Measurements from ENCODE around the gene WDPCP.
"Not testable (repeated sequence)": the region's sequence is repeated elsewhere in the genome, so short reads cannot be mapped to it uniquely, and the experiment has no call there.

The WDPCP gene

DNA sequence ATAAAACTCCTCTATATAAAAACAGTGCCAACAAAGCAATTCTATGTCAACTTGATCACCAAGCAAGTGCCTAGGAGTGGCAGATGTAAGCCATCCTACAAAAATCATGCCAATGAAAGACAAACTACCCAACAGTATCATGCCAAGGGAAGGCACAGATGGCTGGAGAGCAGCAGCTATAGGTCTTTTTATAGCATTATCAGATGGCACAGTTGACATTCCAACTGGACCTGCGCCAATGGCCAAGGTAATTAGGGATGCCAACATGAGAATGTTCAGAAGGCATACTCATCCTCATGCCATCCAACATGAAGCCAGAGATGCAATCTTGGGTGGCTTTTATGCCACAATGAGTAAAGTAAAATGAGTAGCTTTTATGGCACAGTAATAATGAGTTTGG, 300.3 kb downstream of the WDPCP start:
- H3K4me1 ChIP-seq (ENCODE audit: control insufficient read depth, low read length) = no peaks in the 10 kb centered on the region
- H3K9me2 ChIP-seq (replicated peaks; ENCODE audit: control insufficient read depth, low read length) = no peaks in the 10 kb centered on the region
- no peak overlapping the region for H3K4me2 ChIP-seq (ENCODE audit: low read length)
- no peak overlapping the region for H3K27ac ChIP-seq (ENCODE audit: low read depth, low read length)
- no peaks in the 10 kb centered on the region for H3K27me3 ChIP-seq (ENCODE audit: control insufficient read depth, low read length)
- no peaks in the 10 kb centered on the region for H3K36me3 ChIP-seq (ENCODE audit: control insufficient read depth, low read length)
- peaks cover 8% of the 10 kb centered on the region; the same call in 1 of the 2 replicates for H3K9me3 ChIP-seq (ENCODE audit: control insufficient read depth, insufficient read depth, low read length)
- no peaks in the 10 kb centered on the region for H3K79me2 ChIP-seq (ENCODE audit: control insufficient read depth, low read length)
- H4K20me1 ChIP-seq (ENCODE audit: control insufficient read depth, insufficient read depth, low read depth, low read length) = no peaks in the 10 kb centered on the region
- no peaks in the 10 kb centered on the region for H3F3A ChIP-seq (ENCODE audit: control insufficient read depth, insufficient read depth)
- no peak overlapping the region for H3K4me3 ChIP-seq (ENCODE audit: low read length)
- TF ChIP-seq EZH2phosphoT487 (IDR thresholded peaks at IDR 0.05; ENCODE audit: borderline replicate concordance, low read length) = no peak
- TF ChIP-seq, protein P1, sequence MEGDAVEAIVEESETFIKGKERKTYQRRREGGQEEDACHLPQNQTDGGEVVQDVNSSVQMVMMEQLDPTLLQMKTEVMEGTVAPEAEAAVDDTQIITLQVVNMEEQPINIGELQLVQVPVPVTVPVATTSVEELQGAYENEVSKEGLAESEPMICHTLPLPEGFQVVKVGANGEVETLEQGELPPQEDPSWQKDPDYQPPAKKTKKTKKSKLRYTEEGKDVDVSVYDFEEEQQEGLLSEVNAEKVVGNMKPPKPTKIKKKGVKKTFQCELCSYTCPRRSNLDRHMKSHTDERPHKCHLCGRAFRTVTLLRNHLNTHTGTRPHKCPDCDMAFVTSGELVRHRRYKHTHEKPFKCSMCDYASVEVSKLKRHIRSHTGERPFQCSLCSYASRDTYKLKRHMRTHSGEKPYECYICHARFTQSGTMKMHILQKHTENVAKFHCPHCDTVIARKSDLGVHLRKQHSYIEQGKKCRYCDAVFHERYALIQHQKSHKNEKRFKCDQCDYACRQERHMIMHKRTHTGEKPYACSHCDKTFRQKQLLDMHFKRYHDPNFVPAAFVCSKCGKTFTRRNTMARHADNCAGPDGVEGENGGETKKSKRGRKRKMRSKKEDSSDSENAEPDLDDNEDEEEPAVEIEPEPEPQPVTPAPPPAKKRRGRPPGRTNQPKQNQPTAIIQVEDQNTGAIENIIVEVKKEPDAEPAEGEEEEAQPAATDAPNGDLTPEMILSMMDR (IDR thresholded peaks at IDR 0.05; ENCODE audit: low read depth, low read length, poor library complexity, severe bottlenecking) = no peak

DNA sequence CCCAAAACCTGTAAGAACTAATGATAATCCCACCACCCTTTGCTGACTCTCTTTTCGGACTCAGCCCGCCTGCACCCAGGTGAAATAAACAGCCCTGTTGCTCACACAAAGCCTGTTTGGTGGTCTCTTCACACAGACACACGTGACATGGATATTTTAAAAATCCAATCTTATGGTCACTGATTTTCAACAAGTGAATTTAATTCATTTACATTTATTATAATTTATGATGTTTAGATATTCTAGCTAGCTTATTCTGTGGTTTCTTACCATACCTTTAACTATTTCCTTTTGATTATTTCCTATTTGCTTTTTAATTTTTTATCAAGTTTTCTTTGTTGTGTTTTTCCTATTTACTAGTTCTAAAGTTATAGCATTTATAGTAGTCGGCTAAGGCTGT, 301.8 kb downstream of the WDPCP start:
- H3K27me3 ChIP-seq (ENCODE audit: control insufficient read depth, low read length); H3K4me3 ChIP-seq (ENCODE audit: low read length); H3K9me3 ChIP-seq (ENCODE audit: control insufficient read depth, insufficient read depth, low read length); H3K27ac ChIP-seq (ENCODE audit: low read depth, low read length); H3K4me1 ChIP-seq (ENCODE audit: control insufficient read depth, low read length); H3K4me2 ChIP-seq (ENCODE audit: low read length); H4K20me1 ChIP-seq (ENCODE audit: control insufficient read depth, insufficient read depth, low read depth, low read length); H3F3A ChIP-seq (ENCODE audit: control insufficient read depth, insufficient read depth); H3K9me2 ChIP-seq (replicated peaks; ENCODE audit: control insufficient read depth, low read length); H3K36me3 ChIP-seq (ENCODE audit: control insufficient read depth, low read length); H3K79me2 ChIP-seq (ENCODE audit: control insufficient read depth, low read length): not testable (repeated sequence)

DNA sequence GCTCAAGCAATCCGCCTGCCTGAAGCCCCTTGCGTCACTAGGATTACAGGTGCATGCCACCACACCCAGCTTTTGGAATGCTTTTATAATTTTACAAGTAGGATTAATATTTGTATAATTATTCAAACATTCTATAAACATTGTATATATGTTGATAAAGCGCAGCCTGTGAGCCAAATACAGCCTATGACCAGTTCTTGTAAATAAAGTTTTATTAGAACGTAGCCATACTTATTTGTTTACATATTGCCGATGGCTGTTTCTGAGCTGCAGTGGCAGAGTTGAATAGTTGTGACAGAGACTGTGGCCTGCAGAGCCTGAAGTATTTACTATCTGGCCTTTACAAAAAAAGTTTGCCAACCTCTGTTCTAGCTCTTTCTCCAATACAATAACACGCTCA, 305.0 kb downstream of the WDPCP start:
- Histone ChIP-seq H4K20me1 (ENCODE audit: control insufficient read depth, insufficient read depth, low read depth, low read length) (no peaks in the 10 kb centered on the region), H3F3A (ENCODE audit: control insufficient read depth, insufficient read depth) (no peaks in the 10 kb centered on the region), H3K79me2 (ENCODE audit: control insufficient read depth, low read length) (no peaks in the 10 kb centered on the region), H3K4me3 (ENCODE audit: low read length) (no peak overlapping the region), H3K4me1 (ENCODE audit: control insufficient read depth, low read length) (no peaks in the 10 kb centered on the region), H3K36me3 (ENCODE audit: control insufficient read depth, low read length) (no peaks in the 10 kb centered on the region), H3K27me3 (ENCODE audit: control insufficient read depth, low read length) (no peaks in the 10 kb centered on the region), H3K27ac (ENCODE audit: low read depth, low read length) (no peak overlapping the region), H3K9me2 (replicated peaks; ENCODE audit: control insufficient read depth, low read length) (no peaks in the 10 kb centered on the region), H3K9me3 (ENCODE audit: control insufficient read depth, insufficient read depth, low read length) (peaks cover 8% of the 10 kb centered on the region; the same call in 1 of the 2 replicates), H3K4me2 (ENCODE audit: low read length) (no peak overlapping the region)
- TF ChIP-seq, protein P1 (IDR thresholded peaks at IDR 0.05; ENCODE audit: low read depth, low read length, poor library complexity, severe bottlenecking) = no peak
- no peak for TF ChIP-seq EZH2phosphoT487 (IDR thresholded peaks at IDR 0.05; ENCODE audit: borderline replicate concordance, low read length)

DNA sequence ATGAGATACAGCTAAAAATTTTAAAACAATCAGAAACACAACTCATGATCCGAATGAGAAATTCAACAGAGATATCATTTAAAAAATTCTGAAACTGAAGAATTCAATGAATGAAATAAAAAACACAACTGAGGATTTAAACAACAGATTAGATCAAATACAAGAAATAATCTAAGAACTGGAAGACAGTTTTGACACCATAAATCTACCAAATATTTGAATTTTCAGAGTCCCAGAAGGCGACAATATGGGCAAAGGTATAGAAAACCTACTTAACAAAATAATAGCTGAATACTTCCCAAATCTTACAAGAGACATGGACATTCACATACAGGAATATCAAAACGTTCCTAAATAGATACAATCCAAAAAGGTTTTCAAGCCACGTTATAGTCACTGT, 315.7 kb downstream of the WDPCP start:
- H3K27me3 ChIP-seq (ENCODE audit: control insufficient read depth, low read length) = no peaks in the 10 kb centered on the region
- peaks cover 10% of the 10 kb centered on the region; the same call in 1 of the 2 replicates for H3K9me3 ChIP-seq (ENCODE audit: control insufficient read depth, insufficient read depth, low read length)
- no peaks in the 10 kb centered on the region for H3K4me1 ChIP-seq (ENCODE audit: control insufficient read depth, low read length)
- no peak overlapping the region for H3K4me2 ChIP-seq (ENCODE audit: low read length)
- no peak overlapping the region for H3K27ac ChIP-seq (ENCODE audit: low read depth, low read length)
- H3K36me3 ChIP-seq (ENCODE audit: control insufficient read depth, low read length) = no peaks in the 10 kb centered on the region
- no peaks in the 10 kb centered on the region for H3K79me2 ChIP-seq (ENCODE audit: control insufficient read depth, low read length)
- H3K4me3 ChIP-seq (ENCODE audit: low read length) = no peak overlapping the region
- no peak for TF ChIP-seq EZH2phosphoT487 (IDR thresholded peaks at IDR 0.05; ENCODE audit: borderline replicate concordance, low read length)
- TF ChIP-seq, protein P1 (IDR thresholded peaks at IDR 0.05; ENCODE audit: low read depth, low read length, poor library complexity, severe bottlenecking) = no peak
- H4K20me1 ChIP-seq (ENCODE audit: control insufficient read depth, insufficient read depth, low read depth, low read length) = no peaks in the 10 kb centered on the region
- no peaks in the 10 kb centered on the region for H3F3A ChIP-seq (ENCODE audit: control insufficient read depth, insufficient read depth)
- H3K9me2 ChIP-seq (replicated peaks; ENCODE audit: control insufficient read depth, low read length) = no peaks in the 10 kb centered on the region
